SU-DHL-6 (cell line): ENCODE measurements around the gene BTNL2.

Source experiments
- H2AFZ ChIP-seq: fragments of 200-600 bp; sonication (generic); 2 replicates; pipeline ENCODE4 v1.6.1; 2014; ENCODE audit warnings: low read depth, mild to moderate bottlenecking, moderate library complexity, mixed read lengths, antibody characterized with exemption, low read length; ENCODE audit not compliant: severe bottlenecking
- H3F3A ChIP-seq: fragments of 200-600 bp; shearing (Covaris generic); 2 replicates; pipeline ENCODE4 v1.6.0; 2016; ENCODE audit warnings: antibody characterized with exemption, mild to moderate bottlenecking; ENCODE audit not compliant: insufficient read depth
- H3K27ac ChIP-seq: fragments of 200-600 bp; sonication (generic); 2 replicates; pipeline ENCODE4 v1.5.1; 2016; ENCODE audit warnings: low read depth, mild to moderate bottlenecking, low read length, moderate library complexity, mixed read lengths
- H3K27me3 ChIP-seq: fragments of 200-600 bp; sonication (generic), shearing (Covaris generic); 2 replicates; pipeline ENCODE4 v1.6.0; 2014; ENCODE audit warnings: mild to moderate bottlenecking, low read length
- H3K36me3 ChIP-seq: fragments of 200-600 bp; sonication (generic); 2 replicates; pipeline ENCODE4 v1.6.1; 2014; ENCODE audit warnings: mild to moderate bottlenecking, low read length, mixed read lengths
- H3K4me2 ChIP-seq: fragments of 300-600, 200-600 bp; shearing (Covaris generic), sonication (generic); 2 replicates; pipeline ENCODE4 v1.6.0; 2014; ENCODE audit warnings: low read length, low read depth, mild to moderate bottlenecking; ENCODE audit not compliant: poor library complexity, severe bottlenecking
- H3K4me3 ChIP-seq: fragments of 200-600 bp; sonication (generic); 2 replicates; pipeline ENCODE4 v1.5.1; 2014; ENCODE audit warnings: antibody characterized with exemption, low read length, mild to moderate bottlenecking, mixed read lengths; ENCODE audit not compliant: insufficient read depth, poor library complexity, severe bottlenecking
- H3K79me2 ChIP-seq: fragments of 200-600 bp; sonication (generic); 2 replicates; pipeline ENCODE4 v1.6.1; 2014; ENCODE audit warnings: mild to moderate bottlenecking, low read length, moderate library complexity; ENCODE audit not compliant: insufficient read depth
- H3K9ac ChIP-seq: fragments of 200-600 bp; sonication (generic); 2 replicates; pipeline ENCODE4 v1.7.0; 2014; ENCODE audit warnings: mild to moderate bottlenecking, low read length
- H3K9me2 ChIP-seq: fragments of 200-600 bp; sonication (generic); replicated peaks from 2 replicates; pipeline ENCODE4 v1.6.1; 2014; ENCODE audit warnings: low read length; ENCODE audit not compliant: insufficient read depth
- H3K9me3 ChIP-seq: fragments of 200-600 bp; sonication (generic); 2 replicates; pipeline ENCODE4 v1.6.1; 2014; ENCODE audit warnings: low read length, mixed read lengths; ENCODE audit not compliant: insufficient read depth
- H4K20me1 ChIP-seq: fragments of 200-600 bp; sonication (generic); 2 replicates; pipeline ENCODE4 v1.6.1; 2014; ENCODE audit warnings: low read depth, mild to moderate bottlenecking, antibody characterized with exemption, low read length, moderate library complexity, mixed read lengths
- CTCF ChIP-seq: fragments of 200-600 bp; sonication (generic); IDR thresholded peaks from one replicate; pipeline ENCODE4 v1.5.1; 2017; ENCODE audit warnings: antibody characterized with exemption, mild to moderate bottlenecking, low read length, moderate library complexity; ENCODE audit not compliant: insufficient read depth, poor library complexity, severe bottlenecking
- EZH2phosphoT487 ChIP-seq: fragments of 200-600 bp; sonication (generic), shearing (Covaris generic); conservative IDR thresholded peaks from 2 replicates; pipeline ENCODE4 v1.6.1; 2018; ENCODE audit warnings: mild to moderate bottlenecking, antibody characterized with exemption, low read length, moderate library complexity, mixed read lengths

Gene BTNL2

GRCh38 chr6:32371803-32372202, 35.2 kb downstream of the BTNL2 start, which contains the start of gene TSBP1:
Gene TSBP1, minus strand, starts transcription at chr6:32371903. Its CDS starts 197 bp downstream, at chr6:32371706.
- Histone ChIP-seq H4K20me1 (no peaks in the 10 kb centered on the region), H3K79me2 (no peaks in the 10 kb centered on the region), H3K36me3 (no peaks in the 10 kb centered on the region), H3K4me3 (no peak within 1 kb of the TSS), H3K27ac (no peak within 1 kb of the TSS), H3K27me3 (no peaks in the 10 kb centered on the region), H3K9ac (no peak within 1 kb of the TSS), H2AFZ (no peak within 1 kb of the TSS), H3K4me2 (no peak within 1 kb of the TSS), H3K9me2 (no peaks in the 10 kb centered on the region), H3F3A (no peaks in the 10 kb centered on the region), H3K9me3 (no peaks in the 10 kb centered on the region)
- TF ChIP-seq CTCF (no peak), EZH2phosphoT487 (no peak)

GRCh38 chr6:32371229-32371628, 35.8 kb downstream of the BTNL2 start:
- Histone ChIP-seq H3K27me3 (no peaks in the 10 kb centered on the region), H4K20me1 (no peaks in the 10 kb centered on the region), H3K4me3 (no peak overlapping the region), H3K9ac (no peak overlapping the region), H3K27ac (no peak overlapping the region), H3K36me3 (no peaks in the 10 kb centered on the region), H3F3A (no peaks in the 10 kb centered on the region), H3K79me2 (no peaks in the 10 kb centered on the region), H2AFZ (no peak overlapping the region), H3K9me2 (no peaks in the 10 kb centered on the region), H3K4me2 (no peak overlapping the region), H3K9me3 (no peaks in the 10 kb centered on the region)
- TF ChIP-seq EZH2phosphoT487 (no peak), CTCF (no peak)

- Histone ChIP-seq H3F3A (no peaks in the 10 kb centered on the region), H3K79me2 (no peaks in the 10 kb centered on the region), H3K9me2 (no peaks in the 10 kb centered on the region), H3K27me3 (no peaks in the 10 kb centered on the region), H3K4me2 (no peak overlapping the region), H3K9ac (no peak overlapping the region), H3K36me3 (no peaks in the 10 kb centered on the region), H3K9me3 (no peaks in the 10 kb centered on the region), H3K4me3 (no peak overlapping the region), H3K27ac (no peak overlapping the region), H4K20me1 (no peaks in the 10 kb centered on the region), H2AFZ (no peak overlapping the region)
- no peak for TF ChIP-seq EZH2phosphoT487
- no peak for TF ChIP-seq CTCF
Measured at GRCh38 chr6:32370505-32370904, 36.5 kb downstream of the BTNL2 start.
